Lower leg skin (tissue), 3 donors: ENCODE results near the gene MYCN.

Experiments used
- CTCF ChIP-seq, 3 donors: fragments of 450-650 bp; IDR thresholded peaks; one replicate each; pipeline ENCODE4 v1.5.1; 2016; ENCODE audit warnings: antibody characterized with exemption in 3 of 3, mild to moderate bottlenecking in 3 of 3, moderate library complexity in 2 of 3
- POLR2A ChIP-seq, 2 donors: fragments of 450-650 bp; IDR thresholded peaks; one replicate each; pipeline ENCODE4 v1.6.1; 2016 to 2017; ENCODE audit warnings: antibody characterized with exemption in 2 of 2, mild to moderate bottlenecking in 1 of 2, moderate library complexity in 1 of 2

- no peak for TF ChIP-seq CTCF (IDR thresholded peaks at IDR 0.05)
- TF ChIP-seq POLR2A (IDR thresholded peaks at IDR 0.05), result no peak
These were observed 44.3 kb downstream of the MYCN start for GRCh38 chr2:15984368-15985255.
